ENCODE data around the gene ACBD6.

Gene ACBD6

DNA sequence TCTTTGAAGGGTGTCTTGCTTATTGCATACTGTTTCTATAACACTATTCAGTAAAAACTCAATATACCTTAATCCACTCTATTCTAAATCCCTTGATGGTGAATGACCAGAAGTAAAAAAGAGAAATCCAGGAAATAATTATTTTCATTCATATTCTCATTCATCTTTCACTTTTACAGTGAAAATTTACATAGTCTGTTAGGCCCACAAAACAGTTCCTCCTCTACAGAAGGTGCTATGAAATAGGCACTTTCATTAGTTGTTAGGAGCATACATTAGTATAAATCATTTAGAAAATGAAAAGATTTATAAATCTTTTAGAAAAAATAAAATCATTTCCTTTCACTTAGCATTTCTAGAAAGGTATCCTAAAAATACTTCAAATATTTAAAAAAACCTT lies 157.2 kb downstream of the ACBD6 start:
- no peaks in the 10 kb centered on the region for H3K4me1 ChIP-seq (ENCODE audit: control insufficient read depth, insufficient read depth, low read length, poor library complexity, severe bottlenecking)
- no peak overlapping the region for H3K4me3 ChIP-seq (ENCODE audit: extremely low read depth, insufficient read depth, low read length, poor library complexity, severe bottlenecking)
- H3K27ac ChIP-seq (ENCODE audit: low read depth, low read length, severe bottlenecking): no peak overlapping the region
- no peaks in the 10 kb centered on the region for H3K36me3 ChIP-seq (ENCODE audit: control insufficient read depth, insufficient read depth, low read length)
- H3K9me3 ChIP-seq (ENCODE audit: control insufficient read depth, low read length): no peaks in the 10 kb centered on the region

DNA sequence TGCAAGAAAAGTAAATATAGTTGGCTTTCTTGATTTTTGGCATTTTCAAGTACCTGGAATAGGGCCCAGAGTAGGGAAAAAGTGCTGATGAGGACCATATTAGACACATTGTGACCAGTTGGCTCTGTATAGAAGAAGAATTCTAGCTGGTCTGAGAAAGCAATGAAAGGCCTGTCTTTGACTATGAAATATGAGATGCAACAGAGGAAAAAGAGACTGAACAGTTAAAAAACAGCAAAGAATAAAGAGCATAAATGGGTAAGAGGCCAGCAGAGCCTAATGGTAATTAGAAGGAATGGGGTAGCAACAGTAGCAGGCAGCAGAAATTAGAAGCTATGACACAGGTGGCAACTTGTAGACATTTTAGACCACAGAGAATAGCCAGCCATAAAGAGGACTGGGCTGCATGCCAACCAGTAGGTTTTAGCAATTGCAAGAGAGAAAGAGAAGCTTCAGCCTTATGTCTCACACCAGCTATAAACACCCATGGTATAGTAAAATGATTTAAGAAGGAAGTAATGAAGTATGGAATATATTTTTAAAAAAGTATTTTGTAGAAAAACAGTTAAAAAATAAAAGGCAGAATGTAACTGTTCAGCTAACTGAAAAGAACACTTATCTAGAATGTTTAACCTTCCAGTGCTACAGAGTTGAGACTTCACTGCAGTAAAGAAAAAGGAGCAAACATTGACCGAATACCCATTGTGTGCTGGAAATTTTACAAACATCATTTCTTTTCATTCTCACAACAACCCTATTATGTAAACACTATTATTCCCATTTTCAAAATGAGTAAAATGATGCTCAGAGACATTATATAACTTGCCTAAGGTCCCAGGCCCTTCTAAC lies 158.2 kb downstream of the ACBD6 start:
- no peaks in the 10 kb centered on the region for H3K9me3 ChIP-seq (ENCODE audit: control insufficient read depth, low read length)
- H3K4me3 ChIP-seq (ENCODE audit: extremely low read depth, insufficient read depth, low read length, poor library complexity, severe bottlenecking): no peak overlapping the region
- WGBS, 2 experiments (ENCODE audit: insufficient coverage in 2 of 2): 80% methylated on average over 1 of the region's 1 CpG; no CpG with 5 or more reads in 1 of the 2 experiments
- H3K4me1 ChIP-seq (ENCODE audit: control insufficient read depth, insufficient read depth, low read length, poor library complexity, severe bottlenecking): no peaks in the 10 kb centered on the region
- H3K27ac ChIP-seq (ENCODE audit: low read depth, low read length, severe bottlenecking): no peak overlapping the region
- no peaks in the 10 kb centered on the region for H3K36me3 ChIP-seq (ENCODE audit: control insufficient read depth, insufficient read depth, low read length)

DNA sequence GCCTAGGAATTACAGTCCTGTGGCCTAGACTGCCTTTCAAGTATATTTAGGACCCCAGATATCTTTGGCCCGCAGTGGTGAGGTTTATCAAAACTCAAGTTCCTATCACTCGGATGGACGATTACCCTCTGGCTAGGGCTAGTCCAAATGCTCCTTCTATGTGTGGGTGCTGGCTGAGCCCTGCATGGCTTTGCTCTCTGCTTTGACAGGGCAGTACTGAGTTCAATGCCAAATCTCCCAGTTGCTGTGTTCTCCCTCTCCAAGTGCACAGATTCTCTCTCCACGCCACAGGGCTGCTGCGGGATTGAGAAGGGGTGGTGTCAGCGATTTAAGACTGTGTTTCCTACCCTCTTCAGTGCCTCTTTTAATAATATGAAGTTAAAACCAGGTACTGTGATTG lies 175.3 kb downstream of the ACBD6 start:
- no peaks in the 10 kb centered on the region for H3K9me3 ChIP-seq (ENCODE audit: control insufficient read depth, low read length)
- no peaks in the 10 kb centered on the region for H3K36me3 ChIP-seq (ENCODE audit: control insufficient read depth, insufficient read depth, low read length)
- no peak overlapping the region for H3K4me3 ChIP-seq (ENCODE audit: extremely low read depth, insufficient read depth, low read length, poor library complexity, severe bottlenecking)
- H3K27ac ChIP-seq (ENCODE audit: low read depth, low read length, severe bottlenecking): no peak overlapping the region
- H3K4me1 ChIP-seq (ENCODE audit: control insufficient read depth, insufficient read depth, low read length, poor library complexity, severe bottlenecking): no peaks in the 10 kb centered on the region
- WGBS, 2 experiments (ENCODE audit: insufficient coverage in 2 of 2): 81 to 97% methylated on average over 3 of the region's 6 CpGs

- WGBS, 2 experiments (ENCODE audit: insufficient coverage in 2 of 2): 100% methylated on average over 1 of the region's 2 CpGs; no CpG with 5 or more reads in 1 of the 2 experiments
These were observed 189.5 kb downstream of the ACBD6 start for GRCh38 chr1:180312926-180313325.

DNA sequence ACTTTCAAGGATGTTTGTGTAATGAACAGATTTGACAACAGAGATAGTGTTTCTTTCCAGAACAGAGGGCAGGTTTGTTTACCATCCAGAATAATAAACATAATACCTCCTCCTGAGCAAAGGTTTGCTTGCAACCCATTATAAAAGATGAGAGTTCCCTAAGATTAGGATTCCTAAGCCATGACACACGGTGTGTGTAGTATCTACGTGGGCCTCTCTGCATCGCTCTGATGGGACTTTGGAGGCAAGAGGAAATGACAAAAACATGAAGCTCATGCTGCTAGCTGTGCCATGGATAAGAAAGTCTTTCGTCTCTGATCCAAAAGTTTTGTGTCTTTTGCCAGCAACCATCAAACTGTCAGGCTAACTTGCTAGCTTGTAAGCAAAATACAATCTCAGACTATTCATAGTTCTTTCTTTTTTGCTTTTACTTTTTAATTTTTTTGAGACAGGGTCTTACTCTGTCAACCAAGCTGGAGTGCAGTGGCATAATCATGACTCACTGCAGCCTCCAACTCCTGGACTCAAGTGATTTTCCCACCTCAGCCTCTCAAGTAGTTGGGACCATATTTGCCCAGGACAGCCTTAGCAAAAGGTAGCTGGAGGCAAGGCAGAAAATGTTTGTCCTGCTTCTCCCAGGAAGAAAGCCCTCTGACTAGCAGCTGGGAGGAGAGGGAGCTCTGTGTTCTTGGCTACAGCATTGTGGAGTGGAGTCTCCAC lies 191.2 kb downstream of the ACBD6 start:
- Histone ChIP-seq H3K9me3 (ENCODE audit: control insufficient read depth, low read length) (no peaks in the 10 kb centered on the region), H3K27ac (ENCODE audit: low read depth, low read length, severe bottlenecking) (no peak overlapping the region), H3K4me3 (ENCODE audit: extremely low read depth, insufficient read depth, low read length, poor library complexity, severe bottlenecking) (no peak overlapping the region), H3K4me1 (ENCODE audit: control insufficient read depth, insufficient read depth, low read length, poor library complexity, severe bottlenecking) (peaks cover 12% of the 10 kb centered on the region), H3K36me3 (ENCODE audit: control insufficient read depth, insufficient read depth, low read length) (no peaks in the 10 kb centered on the region)
- 93 to 94% methylated on average over 4 of the region's 4 CpGs for WGBS, 2 experiments (ENCODE audit: insufficient coverage in 2 of 2)

More at GRCh38 chr1:180312926-180313325, 189.5 kb downstream of the ACBD6 start:
- peaks cover 12% of the 10 kb centered on the region for H3K4me1 ChIP-seq (ENCODE audit: control insufficient read depth, insufficient read depth, low read length, poor library complexity, severe bottlenecking)
- H3K4me3 ChIP-seq (ENCODE audit: extremely low read depth, insufficient read depth, low read length, poor library complexity, severe bottlenecking): no peak overlapping the region
- H3K9me3 ChIP-seq (ENCODE audit: control insufficient read depth, low read length): no peaks in the 10 kb centered on the region
- H3K36me3 ChIP-seq (ENCODE audit: control insufficient read depth, insufficient read depth, low read length): no peaks in the 10 kb centered on the region
- H3K27ac ChIP-seq (ENCODE audit: low read depth, low read length, severe bottlenecking): no peak overlapping the region

GRCh38 chr1:180310095-180310494 lies 192.3 kb downstream of the ACBD6 start:
- Histone ChIP-seq H3K27ac (ENCODE audit: low read depth, low read length, severe bottlenecking) (no peak overlapping the region), H3K9me3 (ENCODE audit: control insufficient read depth, low read length) (no peaks in the 10 kb centered on the region), H3K36me3 (ENCODE audit: control insufficient read depth, insufficient read depth, low read length) (no peaks in the 10 kb centered on the region), H3K4me3 (ENCODE audit: extremely low read depth, insufficient read depth, low read length, poor library complexity, severe bottlenecking) (no peak overlapping the region), H3K4me1 (ENCODE audit: control insufficient read depth, insufficient read depth, low read length, poor library complexity, severe bottlenecking) (peaks cover 12% of the 10 kb centered on the region)
- 92 to 100% methylated on average over 2 of the region's 3 CpGs for WGBS, 2 experiments (ENCODE audit: insufficient coverage in 2 of 2)

- Histone ChIP-seq H3K4me3 (ENCODE audit: extremely low read depth, insufficient read depth, low read length, poor library complexity, severe bottlenecking) (no peak overlapping the region), H3K27ac (ENCODE audit: low read depth, low read length, severe bottlenecking) (peak overlapping the region; percentile 61), H3K9me3 (ENCODE audit: control insufficient read depth, low read length) (no peaks in the 10 kb centered on the region), H3K36me3 (ENCODE audit: control insufficient read depth, insufficient read depth, low read length) (no peaks in the 10 kb centered on the region), H3K4me1 (ENCODE audit: control insufficient read depth, insufficient read depth, low read length, poor library complexity, severe bottlenecking) (peaks cover 12% of the 10 kb centered on the region)
- 100% methylated on average over 1 of the region's 1 CpG for WGBS, 2 experiments (ENCODE audit: insufficient coverage in 2 of 2)
These were observed 193.0 kb downstream of the ACBD6 start for GRCh38 chr1:180309338-180309737.

GRCh38 chr1:180301135-180301742 lies 201.1 kb downstream of the ACBD6 start:
- no peak overlapping the region for H3K4me3 ChIP-seq (ENCODE audit: extremely low read depth, insufficient read depth, low read length, poor library complexity, severe bottlenecking)
- no CpG with 5 or more reads among the region's 2 CpGs for WGBS, 2 experiments (ENCODE audit: insufficient coverage in 2 of 2)
- no peaks in the 10 kb centered on the region for H3K36me3 ChIP-seq (ENCODE audit: control insufficient read depth, insufficient read depth, low read length)
- no peak overlapping the region for H3K27ac ChIP-seq (ENCODE audit: low read depth, low read length, severe bottlenecking)
- no peaks in the 10 kb centered on the region for H3K4me1 ChIP-seq (ENCODE audit: control insufficient read depth, insufficient read depth, low read length, poor library complexity, severe bottlenecking)
- no peaks in the 10 kb centered on the region for H3K9me3 ChIP-seq (ENCODE audit: control insufficient read depth, low read length)

- H3K27ac ChIP-seq (ENCODE audit: low read depth, low read length, severe bottlenecking): no peak overlapping the region
- no peaks in the 10 kb centered on the region for H3K36me3 ChIP-seq (ENCODE audit: control insufficient read depth, insufficient read depth, low read length)
- 96 to 100% methylated on average over 2 to 6 of the region's 7 CpGs for WGBS, 2 experiments (ENCODE audit: insufficient coverage in 2 of 2)
These were observed 202.7 kb downstream of the ACBD6 start for GRCh38 chr1:180299479-180300221.

DNA sequence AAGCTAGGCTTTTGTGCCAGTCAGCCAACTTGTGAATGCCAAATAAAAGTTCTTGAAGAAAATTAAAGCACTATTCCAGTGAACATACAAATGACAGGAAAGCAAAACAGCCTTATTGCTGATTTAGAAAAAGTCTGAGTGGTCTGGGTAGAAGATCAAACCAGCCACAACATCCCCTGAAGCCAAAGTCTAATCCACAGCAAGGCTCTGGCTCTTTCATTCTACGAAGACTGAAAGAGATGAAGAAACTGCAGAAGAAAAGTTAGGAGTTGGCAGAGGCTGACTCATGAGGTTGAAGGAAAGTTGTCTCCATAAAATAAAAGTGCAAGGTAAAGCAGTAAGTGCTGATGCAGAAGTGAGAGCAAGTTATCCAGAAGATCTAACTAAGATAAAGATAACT lies 206.4 kb downstream of the ACBD6 start:
- Histone ChIP-seq H3K4me3 (ENCODE audit: extremely low read depth, insufficient read depth, low read length, poor library complexity, severe bottlenecking) (no peak overlapping the region), H3K4me1 (ENCODE audit: control insufficient read depth, insufficient read depth, low read length, poor library complexity, severe bottlenecking) (no peaks in the 10 kb centered on the region), H3K9me3 (ENCODE audit: control insufficient read depth, low read length) (no peaks in the 10 kb centered on the region), H3K27ac (ENCODE audit: low read depth, low read length, severe bottlenecking) (no peak overlapping the region), H3K36me3 (ENCODE audit: control insufficient read depth, insufficient read depth, low read length) (no peaks in the 10 kb centered on the region)
- WGBS, 2 experiments (ENCODE audit: insufficient coverage in 2 of 2): 86% methylated on average over 1 of the region's 1 CpG; no CpG with 5 or more reads in 1 of the 2 experiments

More at GRCh38 chr1:180299479-180300221, 202.7 kb downstream of the ACBD6 start:
- no peaks in the 10 kb centered on the region for H3K9me3 ChIP-seq (ENCODE audit: control insufficient read depth, low read length)
- no peaks in the 10 kb centered on the region for H3K4me1 ChIP-seq (ENCODE audit: control insufficient read depth, insufficient read depth, low read length, poor library complexity, severe bottlenecking)
- no peak overlapping the region for H3K4me3 ChIP-seq (ENCODE audit: extremely low read depth, insufficient read depth, low read length, poor library complexity, severe bottlenecking)

Measured in mesodermal cell (in vitro differentiated cells).